Neural cell (in vitro differentiated cells): ENCODE data around the gene ZNF121. TPM values are rescaled to one million over a fixed set of nuclear protein-coding genes. Genes with fewer than 3 reads are reported as not detected.

ENCODE experiments used
- H2AFZ ChIP-seq: fragments of 200-600, 300-800 bp; sonication (generic), shearing (Covaris generic); 2 replicates; pipeline ENCODE4 v1.6.0; 2014; ENCODE audit warnings: low read depth, mild to moderate bottlenecking, antibody characterized with exemption, low read length, moderate library complexity
- H3F3A ChIP-seq: fragments of 200-600 bp; shearing (Covaris generic); 2 replicates; pipeline ENCODE4 v1.6.1; 2016; ENCODE audit warnings: mild to moderate bottlenecking, moderate library complexity, mixed read lengths, antibody characterized with exemption, low read length; ENCODE audit not compliant: insufficient read depth, poor library complexity, severe bottlenecking
- H3K27ac ChIP-seq: fragments of 200-600, 300-800 bp; sonication (generic), shearing (Covaris generic); 2 replicates; pipeline ENCODE4 v1.5.1; 2014; ENCODE audit warnings: mild to moderate bottlenecking, low read length, moderate library complexity
- H3K27me3 ChIP-seq: fragments of 300-800, 200-600 bp; sonication (generic), shearing (Covaris generic); 2 replicates; pipeline ENCODE4 v1.6.0; 2014; ENCODE audit warnings: mild to moderate bottlenecking, low read depth, low read length, moderate library complexity; ENCODE audit not compliant: insufficient read depth
- H3K36me3 ChIP-seq: fragments of 300-800, 200-600 bp; sonication (generic), shearing (Covaris generic); 2 replicates; pipeline ENCODE4 v1.5.1; 2014; ENCODE audit warnings: mild to moderate bottlenecking, antibody characterized with exemption, low read length, moderate library complexity; ENCODE audit not compliant: insufficient read depth
- H3K4me2 ChIP-seq: fragments of 300-800, 200-600 bp; sonication (generic), shearing (Covaris generic); 2 replicates; pipeline ENCODE4 v1.6.0; 2014; ENCODE audit warnings: mild to moderate bottlenecking, low read length
- H3K4me3 ChIP-seq: fragments of 300-800, 200-600 bp; sonication (generic), shearing (Covaris generic); 2 replicates; pipeline ENCODE4 v1.5.1; 2014; ENCODE audit warnings: mild to moderate bottlenecking, low read length, moderate library complexity
- H3K79me2 ChIP-seq: fragments of 200-600 bp; shearing (Covaris generic); replicated peaks from 2 replicates; pipeline ENCODE4 v1.6.0; 2014; ENCODE audit warnings: mild to moderate bottlenecking, low read length, moderate library complexity; ENCODE audit not compliant: insufficient read depth
- H3K9ac ChIP-seq: fragments of 300-800, 200-600 bp; sonication (generic), shearing (Covaris generic); 2 replicates; pipeline ENCODE4 v1.6.1; 2016; ENCODE audit warnings: mild to moderate bottlenecking, low read length, mixed read lengths
- H3K9me2 ChIP-seq: fragments of 200-600 bp; shearing (Covaris generic); 2 replicates; pipeline ENCODE4 v1.6.1; 2016; ENCODE audit warnings: mild to moderate bottlenecking, low read length, mixed read lengths; ENCODE audit not compliant: insufficient read depth
- H3K9me3 ChIP-seq: fragments of 200-600, 300-800 bp; sonication (generic), shearing (Covaris generic); 2 replicates; pipeline ENCODE4 v1.6.1; 2016; ENCODE audit warnings: mild to moderate bottlenecking, mixed run types, low read length, moderate library complexity, mixed read lengths
- H4K20me1 ChIP-seq: fragments of 200-600 bp; shearing (Covaris generic); 2 replicates; pipeline ENCODE4 v1.6.1; 2016; ENCODE audit warnings: mild to moderate bottlenecking, mixed run types; ENCODE audit not compliant: insufficient read depth
- MXI1 ChIP-seq: fragments of 450-650 bp; conservative IDR thresholded peaks from 2 replicates; pipeline ENCODE4 v1.6.1; 2014; ENCODE audit warnings: antibody characterized with exemption, mild to moderate bottlenecking; ENCODE audit not compliant: poor library complexity, severe bottlenecking
- POLR2AphosphoS5 ChIP-seq: IDR thresholded peaks from 2 replicates; pipeline ENCODE4 v1.6.1; 2012
- RAD21 ChIP-seq: fragments of 450-650 bp; conservative IDR thresholded peaks from 2 replicates; pipeline ENCODE4 v1.6.1; 2014; ENCODE audit warnings: antibody characterized with exemption, mild to moderate bottlenecking, moderate library complexity
- SMC3 ChIP-seq: fragments of 450-650 bp; conservative IDR thresholded peaks from 2 replicates; pipeline ENCODE4 v1.6.1; 2014; ENCODE audit warnings: antibody characterized with exemption, mild to moderate bottlenecking, moderate library complexity; ENCODE audit not compliant: poor library complexity
- polyA plus RNA-seq: library from polyadenylated mRNA; depleted of rRNA; stranded (reverse); fragments of >200 nt; gene quantifications from 2 replicates; pipeline ENCODE4 v1.2.3, GENCODE V29; 2014
- TF ChIP-seq, protein P1 (sequence below): IDR thresholded peaks from 2 replicates; pipeline ENCODE4 v1.6.1; 2012; ENCODE audit warnings: borderline replicate concordance
- TF ChIP-seq, protein P2 (sequence below): fragments of 450-650 bp; IDR thresholded peaks from 2 replicates; pipeline ENCODE4 v1.5.1; 2014; ENCODE audit warnings: antibody characterized with exemption, mild to moderate bottlenecking, moderate library complexity; ENCODE audit not compliant: poor library complexity, severe bottlenecking

The ZNF121 gene
- polyA plus RNA-seq, 1 donor from 2014 or later = 29.5 TPM

DNA sequence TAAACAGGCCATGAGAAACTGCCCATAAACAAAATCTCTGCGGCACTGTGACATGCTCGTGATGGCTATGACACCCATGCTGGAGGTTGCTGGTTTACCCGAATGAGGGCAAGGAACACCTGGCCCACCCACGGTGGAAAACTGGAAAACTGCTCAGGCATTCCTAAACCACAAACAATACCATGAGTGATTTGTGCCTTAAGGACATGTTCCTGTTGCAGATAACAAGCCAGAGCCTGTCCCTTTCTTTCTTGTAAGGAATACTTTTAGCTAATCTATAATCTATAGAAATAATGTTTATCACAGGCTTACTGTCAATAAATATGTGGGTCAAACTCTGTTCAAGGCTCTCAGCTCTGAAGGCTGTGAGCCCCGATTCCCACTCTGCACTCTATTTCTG is 24.6 kb upstream of the ZNF121 start:
- no peak overlapping the region for H2AFZ ChIP-seq
- no peak overlapping the region for H3K4me2 ChIP-seq
- no peak overlapping the region for H3K4me3 ChIP-seq
- no peaks in the 10 kb centered on the region for H3K9me2 ChIP-seq
- no peaks in the 10 kb centered on the region for H3K27me3 ChIP-seq
- peaks cover 28% of the 10 kb centered on the region for H3K36me3 ChIP-seq
- H3K79me2 ChIP-seq = no peaks in the 10 kb centered on the region
- H3F3A ChIP-seq = no peaks in the 10 kb centered on the region
- H4K20me1 ChIP-seq = no peaks in the 10 kb centered on the region
- H3K9me3 ChIP-seq = no peaks in the 10 kb centered on the region
- TF ChIP-seq, protein P1, sequence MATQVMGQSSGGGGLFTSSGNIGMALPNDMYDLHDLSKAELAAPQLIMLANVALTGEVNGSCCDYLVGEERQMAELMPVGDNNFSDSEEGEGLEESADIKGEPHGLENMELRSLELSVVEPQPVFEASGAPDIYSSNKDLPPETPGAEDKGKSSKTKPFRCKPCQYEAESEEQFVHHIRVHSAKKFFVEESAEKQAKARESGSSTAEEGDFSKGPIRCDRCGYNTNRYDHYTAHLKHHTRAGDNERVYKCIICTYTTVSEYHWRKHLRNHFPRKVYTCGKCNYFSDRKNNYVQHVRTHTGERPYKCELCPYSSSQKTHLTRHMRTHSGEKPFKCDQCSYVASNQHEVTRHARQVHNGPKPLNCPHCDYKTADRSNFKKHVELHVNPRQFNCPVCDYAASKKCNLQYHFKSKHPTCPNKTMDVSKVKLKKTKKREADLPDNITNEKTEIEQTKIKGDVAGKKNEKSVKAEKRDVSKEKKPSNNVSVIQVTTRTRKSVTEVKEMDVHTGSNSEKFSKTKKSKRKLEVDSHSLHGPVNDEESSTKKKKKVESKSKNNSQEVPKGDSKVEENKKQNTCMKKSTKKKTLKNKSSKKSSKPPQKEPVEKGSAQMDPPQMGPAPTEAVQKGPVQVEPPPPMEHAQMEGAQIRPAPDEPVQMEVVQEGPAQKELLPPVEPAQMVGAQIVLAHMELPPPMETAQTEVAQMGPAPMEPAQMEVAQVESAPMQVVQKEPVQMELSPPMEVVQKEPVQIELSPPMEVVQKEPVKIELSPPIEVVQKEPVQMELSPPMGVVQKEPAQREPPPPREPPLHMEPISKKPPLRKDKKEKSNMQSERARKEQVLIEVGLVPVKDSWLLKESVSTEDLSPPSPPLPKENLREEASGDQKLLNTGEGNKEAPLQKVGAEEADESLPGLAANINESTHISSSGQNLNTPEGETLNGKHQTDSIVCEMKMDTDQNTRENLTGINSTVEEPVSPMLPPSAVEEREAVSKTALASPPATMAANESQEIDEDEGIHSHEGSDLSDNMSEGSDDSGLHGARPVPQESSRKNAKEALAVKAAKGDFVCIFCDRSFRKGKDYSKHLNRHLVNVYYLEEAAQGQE = no peak
- no peak for TF ChIP-seq RAD21
- TF ChIP-seq MXI1 = no peak
- no peak overlapping the region for H3K27ac ChIP-seq
- no peak overlapping the region for H3K9ac ChIP-seq

DNA sequence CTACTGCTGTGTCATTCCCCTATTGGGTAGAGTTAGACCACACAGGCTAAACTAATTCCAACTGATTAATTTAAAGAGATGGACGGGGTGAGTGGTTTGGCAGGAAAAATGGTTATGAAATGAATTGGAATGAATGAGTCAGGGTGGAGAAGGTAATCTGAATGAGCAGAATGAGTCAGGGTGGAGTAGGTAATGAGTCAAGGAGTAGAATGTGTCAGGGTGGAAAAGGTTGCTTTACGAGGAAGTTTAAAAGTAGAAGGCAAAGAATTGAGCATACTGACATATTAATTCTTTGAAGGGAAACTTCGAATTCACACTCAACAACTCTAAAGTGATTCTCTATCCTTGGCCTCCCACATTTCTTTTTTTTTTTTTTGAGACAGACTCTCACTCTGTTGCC is 12.7 kb upstream of the ZNF121 start:
- H3K9ac ChIP-seq = no peak overlapping the region
- no peaks in the 10 kb centered on the region for H3K9me2 ChIP-seq
- TF ChIP-seq, protein P2, sequence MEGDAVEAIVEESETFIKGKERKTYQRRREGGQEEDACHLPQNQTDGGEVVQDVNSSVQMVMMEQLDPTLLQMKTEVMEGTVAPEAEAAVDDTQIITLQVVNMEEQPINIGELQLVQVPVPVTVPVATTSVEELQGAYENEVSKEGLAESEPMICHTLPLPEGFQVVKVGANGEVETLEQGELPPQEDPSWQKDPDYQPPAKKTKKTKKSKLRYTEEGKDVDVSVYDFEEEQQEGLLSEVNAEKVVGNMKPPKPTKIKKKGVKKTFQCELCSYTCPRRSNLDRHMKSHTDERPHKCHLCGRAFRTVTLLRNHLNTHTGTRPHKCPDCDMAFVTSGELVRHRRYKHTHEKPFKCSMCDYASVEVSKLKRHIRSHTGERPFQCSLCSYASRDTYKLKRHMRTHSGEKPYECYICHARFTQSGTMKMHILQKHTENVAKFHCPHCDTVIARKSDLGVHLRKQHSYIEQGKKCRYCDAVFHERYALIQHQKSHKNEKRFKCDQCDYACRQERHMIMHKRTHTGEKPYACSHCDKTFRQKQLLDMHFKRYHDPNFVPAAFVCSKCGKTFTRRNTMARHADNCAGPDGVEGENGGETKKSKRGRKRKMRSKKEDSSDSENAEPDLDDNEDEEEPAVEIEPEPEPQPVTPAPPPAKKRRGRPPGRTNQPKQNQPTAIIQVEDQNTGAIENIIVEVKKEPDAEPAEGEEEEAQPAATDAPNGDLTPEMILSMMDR = no peak
- no peak for TF ChIP-seq RAD21
- no peaks in the 10 kb centered on the region for H3K36me3 ChIP-seq
- H3K4me2 ChIP-seq = no peak overlapping the region
- H3K79me2 ChIP-seq = no peaks in the 10 kb centered on the region
- H4K20me1 ChIP-seq = no peaks in the 10 kb centered on the region
- H3K27ac ChIP-seq = no peak overlapping the region
- H3F3A ChIP-seq = no peaks in the 10 kb centered on the region
- H2AFZ ChIP-seq = no peak overlapping the region
- no peaks in the 10 kb centered on the region for H3K9me3 ChIP-seq
- H3K27me3 ChIP-seq = no peaks in the 10 kb centered on the region
- H3K4me3 ChIP-seq = no peak overlapping the region

DNA sequence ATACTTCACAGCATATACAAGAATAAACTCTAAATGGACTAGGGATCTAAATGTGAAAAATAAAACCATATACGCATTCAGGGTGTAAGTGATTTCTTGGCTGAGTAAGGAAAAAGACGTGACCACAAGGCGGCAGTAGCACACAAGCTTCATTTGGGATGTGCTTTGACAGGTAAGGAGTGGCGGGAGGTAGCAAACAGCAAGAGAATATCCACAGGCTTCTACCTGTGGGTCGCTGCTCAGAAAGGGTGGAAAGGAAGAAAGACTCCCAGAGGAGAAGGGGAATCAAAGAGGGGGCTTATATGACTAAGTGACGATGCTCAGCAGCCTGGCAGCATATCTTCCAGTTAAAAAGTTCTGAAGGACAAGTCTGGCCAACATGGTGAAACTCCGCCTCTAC is 2.5 kb upstream of the ZNF121 start:
- H2AFZ ChIP-seq = no peak overlapping the region
- no peak overlapping the region for H3K4me2 ChIP-seq
- no peak overlapping the region for H3K4me3 ChIP-seq

More for the DNA sequence above, 2.5 kb upstream of the ZNF121 start:
- Histone ChIP-seq H3K79me2 (peaks cover 22% of the 10 kb centered on the region), H3K9me2 (no peaks in the 10 kb centered on the region), H4K20me1 (no peaks in the 10 kb centered on the region), H3K36me3 (no peaks in the 10 kb centered on the region), H3K27ac (no peak overlapping the region), H3F3A (no peaks in the 10 kb centered on the region), H3K9me3 (no peaks in the 10 kb centered on the region), H3K9ac (no peak overlapping the region), H3K27me3 (no peaks in the 10 kb centered on the region)
- TF ChIP-seq, protein P2 = peak; percentile 81
- TF ChIP-seq POLR2AphosphoS5 (no peak), RAD21 (peak; percentile 66), SMC3 (peak; percentile 77)
- TF ChIP-seq, protein P1 = no peak
